Heart left ventricle (tissue), 16 donors: ENCODE measurements around the gene PTPRN2. TPM values are rescaled to one million over a fixed set of nuclear protein-coding genes. Genes with fewer than 3 reads are reported as not detected.

Experiments
- ATAC-seq, 4 donors: fragments of 200-7000 bp; cut with Tn5 transposase; one replicate each; pipeline ENCODE4 v1.9.1; 2020 to 2022; ENCODE audit warnings: moderate library complexity in 4 of 4, mild to moderate bottlenecking in 3 of 4, moderate number of reproducible peaks in 1 of 4
- DNase-seq, 5 donors: peaks; one replicate each; pipeline ENCODE4 v3.0.0-alpha.2; 2020
- H3K27ac ChIP-seq, 12 donors: fragments of 200-600 bp; sonication (generic) in 4 of 12; one replicate each; pipeline versions ENCODE4 v1.5.0 to v1.8.0; 2016 to 2022; ENCODE audit warnings: mild to moderate bottlenecking in 2 of 12
- H3K27me3 ChIP-seq, 9 donors: fragments of 200-600 bp; sonication (generic) in 2 of 9; one replicate each; pipeline versions ENCODE4 v1.5.1 to v1.8.0; 2016 to 2022; ENCODE audit warnings: mild to moderate bottlenecking in 3 of 9
- H3K36me3 ChIP-seq, 9 donors: fragments of 200-600 bp; sonication (generic) in 2 of 9; one replicate each; pipeline versions ENCODE4 v1.5.0 to v1.8.0; 2018 to 2022; ENCODE audit warnings: mild to moderate bottlenecking in 2 of 9
- H3K4me1 ChIP-seq, 12 donors: fragments of 200-600 bp; sonication (generic) in 4 of 12; one replicate each; pipeline versions ENCODE4 v1.5.0 to v1.8.0; 2016 to 2022; ENCODE audit warnings: mild to moderate bottlenecking in 3 of 12
- H3K4me3 ChIP-seq, 12 donors: fragments of 200-600 bp; sonication (generic) in 4 of 12; one replicate each; pipeline versions ENCODE4 v1.5.0 to v1.8.0; 2017 to 2022; ENCODE audit warnings: mild to moderate bottlenecking in 9 of 12, moderate library complexity in 4 of 12
- H3K9me3 ChIP-seq, 12 donors: fragments of 200-600 bp; sonication (generic) in 4 of 12; one replicate each; pipeline versions ENCODE4 v1.5.0 to v1.8.0; 2016 to 2022; ENCODE audit warnings: mild to moderate bottlenecking in 1 of 12
- POLR2A ChIP-seq, 2 donors: fragments of 450-650 bp; IDR thresholded peaks; one replicate each; pipeline ENCODE4 v1.6.1; 2017; ENCODE audit warnings: antibody characterized with exemption in 2 of 2, mild to moderate bottlenecking in 2 of 2, moderate library complexity in 2 of 2
- WGBS, 4 donors: extraction: QIAGEN DNeasy Blood & Tissue Kit in 2 of 4; methylation state at CpG; one replicate each; pipeline versions ENCODE4 v1.1.5 to v1.1.7; 2013 to 2018; 5-methylcytosine and 5-hydroxymethylcytosine counted together
- intact Hi-C, 10 donors: fragments of 100-400 bp; cut with DNase I; formaldehyde crosslinking; loops; one replicate each; pipeline versions ENCODE4 v1.11.1 to v1.14.2; 2022
- polyA plus RNA-seq, 2 donors: library from polyadenylated mRNA; stranded (reverse); fragments of 200-250 nt; gene quantifications; one replicate each; pipeline ENCODE4 v1.2.3, GENCODE V29; 2013
- total RNA-seq, 9 donors: library from RNA; depleted of rRNA in 2 of 9; stranded (reverse); fragments of >200 nt in 2 of 9; fragmentation: NEBNext Ultra II Directional in 3 of 9; extraction: Animal tissue kit (Norgen Biotek cat#: 25700) in 3 of 9; gene quantifications; one replicate each; pipeline versions ENCODE4 v1.1.0 to v1.2.4, GENCODE V29; 2016 to 2023
- TF ChIP-seq, protein P1 (sequence below), 12 donors: fragments of 200-600 bp; sonication (generic) in 4 of 12; IDR thresholded peaks; one replicate each; pipeline versions ENCODE4 v1.5.0 to v1.8.0; 2018 to 2022; ENCODE audit warnings: antibody characterized with exemption in 12 of 12, mild to moderate bottlenecking in 5 of 12
- donor health status: ischemic (EF 13 %, LVEDD 7.1; RV severe dilation, severe dysfunction).
- donor health status: healthy with polysubstance abuse.
- donor health status: DM: no; HTN: yes; CAD: no.
- donor health status: DM: no; HTN: no; CAD: no.
- donor health status: ischemic (EF 25% LVEDD 6.9; RV normal size, moderate dysfunction).
- donor health status: ischemic (EF 25% LVEDD 5.7; RV mildly dilated, moderate dysfunction).
- donor health status: healthy.
- donor health status: DM: yes; HTN: yes; CAD: no.
- donor health status: ischemic (EF 35%, LVEDD 5.7; RV mildly dilated, moderate dysfunction).
- donor health status: nonischemic (EF 11% LVEDD 7.7; RV severe dilation, severe dysfunction).
- donor health status: DM: yes; HTN: yes; CAD: no.
- donor health status: PGD.
- donor health status: ischemic (EF 29% LVEDD 5.4; RV normal size, mild dysfunction).
- donor health status: nonischemic (EF 23%, LVEDD 6.1; RV moderate dilation, normal function).

Gene PTPRN2
- total and polyA plus RNA-seq, 11 donors = 0.61 to 2.3 (median 1.3) TPM

GRCh38 chr7:158019726-158020705 is 567.6 kb downstream of the PTPRN2 start:
- no peak for ATAC-seq

GRCh38 chr7:158018971-158019645 is 568.5 kb downstream of the PTPRN2 start:
- Histone ChIP-seq H3K27me3 (peaks cover 0 to 7% (median 0%) of the 10 kb centered on the region in 9 donors), H3K4me3 (no peak overlapping the region), H3K9me3 (no peaks in the 10 kb centered on the region), H3K27ac (no peak overlapping the region), H3K36me3 (no peaks in the 10 kb centered on the region), H3K4me1 (peaks cover 0 to 25% (median 9%) of the 10 kb centered on the region in 12 donors)
- no peak for ATAC-seq
- TF ChIP-seq POLR2A (IDR thresholded peaks at IDR 0.05) = no peak
- TF ChIP-seq, protein P1, sequence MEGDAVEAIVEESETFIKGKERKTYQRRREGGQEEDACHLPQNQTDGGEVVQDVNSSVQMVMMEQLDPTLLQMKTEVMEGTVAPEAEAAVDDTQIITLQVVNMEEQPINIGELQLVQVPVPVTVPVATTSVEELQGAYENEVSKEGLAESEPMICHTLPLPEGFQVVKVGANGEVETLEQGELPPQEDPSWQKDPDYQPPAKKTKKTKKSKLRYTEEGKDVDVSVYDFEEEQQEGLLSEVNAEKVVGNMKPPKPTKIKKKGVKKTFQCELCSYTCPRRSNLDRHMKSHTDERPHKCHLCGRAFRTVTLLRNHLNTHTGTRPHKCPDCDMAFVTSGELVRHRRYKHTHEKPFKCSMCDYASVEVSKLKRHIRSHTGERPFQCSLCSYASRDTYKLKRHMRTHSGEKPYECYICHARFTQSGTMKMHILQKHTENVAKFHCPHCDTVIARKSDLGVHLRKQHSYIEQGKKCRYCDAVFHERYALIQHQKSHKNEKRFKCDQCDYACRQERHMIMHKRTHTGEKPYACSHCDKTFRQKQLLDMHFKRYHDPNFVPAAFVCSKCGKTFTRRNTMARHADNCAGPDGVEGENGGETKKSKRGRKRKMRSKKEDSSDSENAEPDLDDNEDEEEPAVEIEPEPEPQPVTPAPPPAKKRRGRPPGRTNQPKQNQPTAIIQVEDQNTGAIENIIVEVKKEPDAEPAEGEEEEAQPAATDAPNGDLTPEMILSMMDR (IDR thresholded peaks at IDR 0.05) = no peak
- 79 to 88% (median 85%) methylated on average over 20 of the region's 20 CpGs for WGBS, 4 donors
- intact Hi-C loops = loop anchor here in 1 of 10 donors (10.0 kb wide), 1 partner anchor 306 kb away; no protein-coding TSS in a partner anchor
- DNase-seq = peak in 2 of 5 donors; percentile 12 to 42

More at GRCh38 chr7:158019726-158020705, 567.6 kb downstream of the PTPRN2 start:
- no peak overlapping the region for H3K27ac ChIP-seq
- no peak overlapping the region for H3K4me3 ChIP-seq
- intact Hi-C loops = loop anchor here in 1 of 10 donors (10.0 kb wide), 1 partner anchor 305 kb away; no protein-coding TSS in a partner anchor
- H3K36me3 ChIP-seq = no peaks in the 10 kb centered on the region
- H3K27me3 ChIP-seq = peaks cover 0 to 7% (median 0%) of the 10 kb centered on the region in 9 donors
- H3K4me1 ChIP-seq = peaks cover 0 to 23% (median 9%) of the 10 kb centered on the region in 12 donors
- DNase-seq = peak in 1 of 5 donors; percentile 40
- WGBS, 4 donors = 88 to 91% (median 90%) methylated on average over 14 to 27 of the region's 27 CpGs
- no peaks in the 10 kb centered on the region for H3K9me3 ChIP-seq
- TF ChIP-seq POLR2A (IDR thresholded peaks at IDR 0.05) = no peak
- TF ChIP-seq, protein P1 (IDR thresholded peaks at IDR 0.05) = no peak

DNA sequence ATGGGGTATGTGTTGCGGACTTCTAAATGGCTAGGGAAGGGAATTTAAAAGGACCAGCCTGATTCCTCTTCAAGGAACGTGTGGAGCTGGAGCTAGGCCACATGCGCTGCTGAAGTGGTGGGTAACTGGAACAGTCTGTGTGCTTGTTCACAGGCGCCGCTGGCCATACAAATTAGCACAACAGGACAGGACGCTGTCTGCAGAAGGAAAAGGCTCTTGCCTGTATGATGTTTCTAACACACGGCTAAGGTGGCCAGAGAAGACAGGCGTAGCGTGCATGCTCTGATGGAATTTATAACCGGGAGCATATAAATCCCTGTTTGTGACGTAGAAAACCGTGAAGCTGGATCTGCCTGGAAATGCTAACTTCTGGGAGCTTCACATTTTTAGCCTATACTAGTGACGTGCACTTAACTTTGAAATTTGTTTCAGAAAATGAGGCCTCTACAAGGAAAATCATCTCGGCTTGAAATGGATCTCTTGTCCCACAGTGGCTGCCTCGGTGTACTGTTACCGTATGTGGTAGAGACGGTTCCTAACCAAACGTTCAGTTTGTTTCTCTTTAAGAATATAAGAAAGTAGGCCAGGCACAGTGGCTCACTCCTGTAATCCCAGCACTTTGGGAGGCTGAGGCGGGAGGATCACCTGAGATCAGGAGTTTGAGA is 569.4 kb downstream of the PTPRN2 start:
- DNase-seq (peak in 1 of 5 donors; percentile 42), ATAC-seq (no peak)
- WGBS, 4 donors = 88 to 93% (median 92%) methylated on average over 19 of the region's 19 CpGs
- Histone ChIP-seq H3K36me3 (no peaks in the 10 kb centered on the region), H3K4me1 (peaks cover 0 to 25% (median 9%) of the 10 kb centered on the region in 12 donors), H3K9me3 (no peaks in the 10 kb centered on the region), H3K4me3 (no peak overlapping the region), H3K27me3 (peaks cover 0 to 7% (median 0%) of the 10 kb centered on the region in 9 donors), H3K27ac (no peak overlapping the region)
- intact Hi-C loops = loop anchor here in 1 of 10 donors (10.0 kb wide), 1 partner anchor 307 kb away; no protein-coding TSS in a partner anchor
- TF ChIP-seq, protein P1 (IDR thresholded peaks at IDR 0.05) = no peak
- no peak for TF ChIP-seq POLR2A (IDR thresholded peaks at IDR 0.05)
